Mammary epithelial cell (primary cell): ENCODE results near the gene LRPAP1.

Experiments
- EZH2 ChIP-seq: IDR thresholded peaks from 2 replicates; pipeline ENCODE4 v1.6.1; 2012; ENCODE audit warnings: low read length, inconsistent platforms, borderline replicate concordance
- TF ChIP-seq, protein P1 (sequence below), 2 donors: IDR thresholded peaks in 1 of 2; conservative IDR thresholded peaks in 1 of 2; 2 replicates each; pipeline ENCODE4 v1.5.1; 2011 to 2012; ENCODE audit warnings: inconsistent platforms in 2 of 2, low read length in 2 of 2, mild to moderate bottlenecking in 2 of 2, control low read depth in 1 of 2, low read depth in 1 of 2; ENCODE audit not compliant: insufficient read depth in 1 of 2; ENCODE audit errors: extremely low read depth in 1 of 2

DNA sequence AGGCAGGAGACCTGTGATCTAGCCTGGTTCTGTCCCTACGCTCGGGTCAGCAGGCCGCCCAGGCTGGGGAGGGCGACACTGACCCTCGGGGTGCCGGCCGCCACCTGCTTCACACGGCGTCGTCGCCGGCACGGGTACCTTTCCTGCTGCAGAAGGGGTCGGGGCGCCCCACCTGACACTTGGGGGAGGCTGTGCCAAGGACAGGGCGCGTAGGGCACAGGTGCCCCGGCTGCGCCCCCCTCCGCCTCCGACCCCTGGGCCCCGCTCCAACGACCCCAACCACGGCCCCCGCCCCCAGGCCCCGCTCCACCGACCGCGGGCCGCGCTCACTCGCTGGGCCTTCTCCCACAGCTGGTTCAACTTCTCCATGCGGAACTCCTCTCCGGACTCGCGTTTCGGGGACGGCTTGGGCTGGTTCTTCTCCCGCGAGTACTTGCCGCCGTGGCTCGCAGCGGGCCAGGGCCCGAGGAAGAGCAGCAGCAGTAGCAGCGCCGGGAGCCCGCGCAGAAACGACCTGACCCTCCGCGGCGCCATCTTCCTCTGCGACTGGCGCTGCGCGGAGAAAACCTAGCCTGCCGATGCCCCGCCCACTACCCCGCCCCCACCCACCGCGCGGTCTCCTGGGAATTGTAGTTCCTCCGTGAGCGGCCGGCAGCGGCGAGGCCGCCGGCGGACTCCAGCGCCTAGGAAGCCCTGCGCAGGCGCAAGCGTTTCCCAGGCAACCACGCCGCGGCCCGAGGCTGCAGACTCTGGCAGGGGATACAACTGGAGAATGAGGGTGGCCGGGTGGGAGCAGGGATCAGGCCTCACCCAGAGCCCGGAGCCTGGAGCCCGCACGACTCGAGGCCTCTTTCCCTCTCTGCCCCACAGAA is at the start of gene LRPAP1:
- TF ChIP-seq, protein P1, sequence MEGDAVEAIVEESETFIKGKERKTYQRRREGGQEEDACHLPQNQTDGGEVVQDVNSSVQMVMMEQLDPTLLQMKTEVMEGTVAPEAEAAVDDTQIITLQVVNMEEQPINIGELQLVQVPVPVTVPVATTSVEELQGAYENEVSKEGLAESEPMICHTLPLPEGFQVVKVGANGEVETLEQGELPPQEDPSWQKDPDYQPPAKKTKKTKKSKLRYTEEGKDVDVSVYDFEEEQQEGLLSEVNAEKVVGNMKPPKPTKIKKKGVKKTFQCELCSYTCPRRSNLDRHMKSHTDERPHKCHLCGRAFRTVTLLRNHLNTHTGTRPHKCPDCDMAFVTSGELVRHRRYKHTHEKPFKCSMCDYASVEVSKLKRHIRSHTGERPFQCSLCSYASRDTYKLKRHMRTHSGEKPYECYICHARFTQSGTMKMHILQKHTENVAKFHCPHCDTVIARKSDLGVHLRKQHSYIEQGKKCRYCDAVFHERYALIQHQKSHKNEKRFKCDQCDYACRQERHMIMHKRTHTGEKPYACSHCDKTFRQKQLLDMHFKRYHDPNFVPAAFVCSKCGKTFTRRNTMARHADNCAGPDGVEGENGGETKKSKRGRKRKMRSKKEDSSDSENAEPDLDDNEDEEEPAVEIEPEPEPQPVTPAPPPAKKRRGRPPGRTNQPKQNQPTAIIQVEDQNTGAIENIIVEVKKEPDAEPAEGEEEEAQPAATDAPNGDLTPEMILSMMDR (conservative IDR thresholded peaks at IDR 0.05 in 1 of 2, IDR thresholded peaks at IDR 0.05 in 1 of 2; ENCODE audit: extremely low read depth in 1 of 2, insufficient read depth in 1 of 2, low read depth in 1 of 2, low read length in 2 of 2), result no peak
- no peak for TF ChIP-seq EZH2
